Esophagus muscularis mucosa (tissue), 4 donors: Measurements from ENCODE around the gene FOXM1. TPM values are rescaled to one million over a fixed set of nuclear protein-coding genes. Genes with fewer than 3 reads are reported as not detected.

ENCODE experiments used
- DNase-seq: peaks from one replicate; pipeline ENCODE4 v3.0.0-alpha.2; 2017; ENCODE audit errors: extremely low spot score
- H3K27ac ChIP-seq, 4 donors: fragments of 200-600 bp; sonication (generic); replicated peaks in 1 of 4; 1 replicate in 3 of 4; 2 replicates in 1 of 4; pipeline ENCODE4 v1.5.1; 2016 to 2019; ENCODE audit warnings: mild to moderate bottlenecking in 1 of 4
- H3K27me3 ChIP-seq, 4 donors: fragments of 200-600 bp; sonication (generic); one replicate each; pipeline versions ENCODE4 v1.5.1 to v1.6.0; 2016 to 2019
- H3K36me3 ChIP-seq, 4 donors: fragments of 200-600 bp; sonication (generic); one replicate each; pipeline ENCODE4 v1.5.1; 2016 to 2019
- H3K4me1 ChIP-seq, 4 donors: fragments of 200-600 bp; sonication (generic); one replicate each; pipeline ENCODE4 v1.5.1; 2016 to 2019
- H3K4me3 ChIP-seq, 4 donors: fragments of 200-600 bp; sonication (generic); 1 replicate in 2 of 4; 2 replicates in 2 of 4; pipeline ENCODE4 v1.5.1; 2016 to 2019; ENCODE audit warnings: mild to moderate bottlenecking in 4 of 4, moderate library complexity in 1 of 4
- H3K9me3 ChIP-seq, 4 donors: fragments of 200-600 bp; sonication (generic); 1 replicate in 3 of 4; 2 replicates in 1 of 4; pipeline ENCODE4 v1.5.1; 2016 to 2019
- EP300 ChIP-seq: sonication (generic); formaldehyde crosslinking; IDR thresholded peaks from one replicate; pipeline ENCODE4 v1.6.1; 2017; ENCODE audit warnings: antibody characterized with exemption
- POLR2A ChIP-seq: fragments of 450-650 bp; IDR thresholded peaks from one replicate; pipeline ENCODE4 v1.6.1; 2017; ENCODE audit warnings: antibody characterized with exemption, moderate library complexity, mild to moderate bottlenecking, low read depth
- POLR2AphosphoS5 ChIP-seq, 2 donors: sonication (generic); formaldehyde crosslinking; IDR thresholded peaks; one replicate each; pipeline ENCODE4 v1.6.1; 2017; ENCODE audit warnings: antibody characterized with exemption in 2 of 2
- WGBS: methylation state at CpG from one replicate; pipeline ENCODE4 v1.1.5; 2018; 5-methylcytosine and 5-hydroxymethylcytosine counted together
- intact Hi-C: fragments of 100-400 bp; cut with DNase I; formaldehyde crosslinking; loops from one replicate; pipeline ENCODE4 v1.15.1; 2023
- total RNA-seq, 4 donors: library from RNA; depleted of rRNA; stranded (reverse); fragments of >200 nt; gene quantifications; one replicate each; pipeline versions ENCODE4 v1.1.0 to v1.2.1, GENCODE V29; 2016
- TF ChIP-seq, protein P1 (sequence below), 3 experiments: fragments of 200-600 bp in 2 of 3; fragments of 450-650 bp in 1 of 3; sonication (generic) in 2 of 3; IDR thresholded peaks; one replicate each; pipeline ENCODE4 v1.5.1; 2017 to 2019; ENCODE audit warnings: antibody characterized with exemption in 3 of 3, mild to moderate bottlenecking in 2 of 3, moderate library complexity in 1 of 3

The FOXM1 gene
- total RNA-seq, 4 donors from 2014 or later: under 0.01 to 1.4 (median 0.17) TPM; not detected in 1

DNA sequence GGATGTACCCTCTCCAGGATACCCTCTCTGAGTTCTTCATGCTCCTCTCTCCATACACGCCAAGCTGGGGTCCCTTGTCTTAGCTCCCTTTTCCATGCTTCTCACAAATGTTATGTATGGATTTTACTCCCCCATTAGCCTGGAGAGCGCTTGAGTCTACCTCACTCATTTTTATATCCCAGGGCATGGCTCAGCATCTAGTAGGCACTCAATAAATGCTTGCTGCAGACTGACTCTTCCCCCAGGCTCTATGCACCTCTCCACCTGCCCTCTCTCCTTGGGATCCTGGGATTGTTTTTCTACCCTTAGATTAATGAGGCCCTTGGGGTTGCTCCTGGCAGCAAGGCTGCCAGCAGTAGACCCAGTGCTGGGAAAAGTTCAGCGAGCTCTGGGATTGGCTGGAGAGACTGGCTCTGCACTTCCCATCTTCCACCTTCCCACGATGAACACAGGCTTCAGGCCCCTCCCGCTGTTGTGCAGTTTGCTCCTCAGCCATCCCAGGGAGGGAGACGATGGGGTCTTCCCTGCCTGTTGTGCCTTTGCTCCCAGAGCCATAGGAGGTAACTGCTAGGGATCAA lies 44.3 kb downstream of the FOXM1 start:
- Histone ChIP-seq H3K9me3 (no peaks in the 10 kb centered on the region), H3K27ac (no peak overlapping the region), H3K4me3 (no peak overlapping the region), H3K4me1 (peaks cover 5 to 24% (median 17%) of the 10 kb centered on the region in 4 donors), H3K36me3 (peaks cover 4 to 35% (median 32%) of the 10 kb centered on the region in 4 donors), H3K27me3 (peaks cover 0 to 24% (median 0%) of the 10 kb centered on the region in 4 donors)
- no peak for TF ChIP-seq EP300
- TF ChIP-seq POLR2A: no peak
- TF ChIP-seq POLR2AphosphoS5 (IDR thresholded peaks at IDR 0.05): no peak
- 72% methylated on average over 5 of the region's 6 CpGs for WGBS
- intact Hi-C loops: no loop called here
- DNase-seq: no peak

DNA sequence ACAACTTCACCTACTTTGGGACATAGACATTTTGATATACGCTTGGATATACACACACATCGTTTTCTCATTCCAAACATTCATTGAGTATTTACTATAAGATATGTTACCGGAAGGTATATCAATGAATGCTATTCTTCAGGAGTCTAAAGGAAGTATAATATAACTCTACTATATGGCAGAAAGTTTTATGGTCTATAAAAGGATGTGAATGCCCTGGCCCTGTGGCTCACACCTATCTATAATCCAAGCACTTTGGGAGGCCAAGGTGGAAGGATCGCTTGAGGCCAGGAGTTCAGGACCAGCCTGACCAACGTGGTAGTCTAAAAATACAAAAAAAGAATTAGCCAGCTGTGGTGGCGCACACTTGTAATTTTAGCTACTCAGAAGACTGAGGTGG lies 47.7 kb downstream of the FOXM1 start:
- intact Hi-C loops: no loop called here
- Histone ChIP-seq H3K36me3 (peaks cover 23 to 69% (median 65%) of the 10 kb centered on the region in 4 donors), H3K27me3 (peaks cover 0 to 7% (median 0%) of the 10 kb centered on the region in 4 donors), H3K4me1 (peaks cover 0 to 7% (median 4%) of the 10 kb centered on the region in 4 donors), H3K4me3 (no peak overlapping the region), H3K27ac (no peak overlapping the region), H3K9me3 (no peaks in the 10 kb centered on the region)
- no peak for DNase-seq
- TF ChIP-seq, protein P1, sequence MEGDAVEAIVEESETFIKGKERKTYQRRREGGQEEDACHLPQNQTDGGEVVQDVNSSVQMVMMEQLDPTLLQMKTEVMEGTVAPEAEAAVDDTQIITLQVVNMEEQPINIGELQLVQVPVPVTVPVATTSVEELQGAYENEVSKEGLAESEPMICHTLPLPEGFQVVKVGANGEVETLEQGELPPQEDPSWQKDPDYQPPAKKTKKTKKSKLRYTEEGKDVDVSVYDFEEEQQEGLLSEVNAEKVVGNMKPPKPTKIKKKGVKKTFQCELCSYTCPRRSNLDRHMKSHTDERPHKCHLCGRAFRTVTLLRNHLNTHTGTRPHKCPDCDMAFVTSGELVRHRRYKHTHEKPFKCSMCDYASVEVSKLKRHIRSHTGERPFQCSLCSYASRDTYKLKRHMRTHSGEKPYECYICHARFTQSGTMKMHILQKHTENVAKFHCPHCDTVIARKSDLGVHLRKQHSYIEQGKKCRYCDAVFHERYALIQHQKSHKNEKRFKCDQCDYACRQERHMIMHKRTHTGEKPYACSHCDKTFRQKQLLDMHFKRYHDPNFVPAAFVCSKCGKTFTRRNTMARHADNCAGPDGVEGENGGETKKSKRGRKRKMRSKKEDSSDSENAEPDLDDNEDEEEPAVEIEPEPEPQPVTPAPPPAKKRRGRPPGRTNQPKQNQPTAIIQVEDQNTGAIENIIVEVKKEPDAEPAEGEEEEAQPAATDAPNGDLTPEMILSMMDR (IDR thresholded peaks at IDR 0.05): no peak
- TF ChIP-seq POLR2AphosphoS5 (IDR thresholded peaks at IDR 0.05): no peak
- TF ChIP-seq POLR2A: no peak
- no peak for TF ChIP-seq EP300
- WGBS: 96% methylated on average over 6 of the region's 6 CpGs

DNA sequence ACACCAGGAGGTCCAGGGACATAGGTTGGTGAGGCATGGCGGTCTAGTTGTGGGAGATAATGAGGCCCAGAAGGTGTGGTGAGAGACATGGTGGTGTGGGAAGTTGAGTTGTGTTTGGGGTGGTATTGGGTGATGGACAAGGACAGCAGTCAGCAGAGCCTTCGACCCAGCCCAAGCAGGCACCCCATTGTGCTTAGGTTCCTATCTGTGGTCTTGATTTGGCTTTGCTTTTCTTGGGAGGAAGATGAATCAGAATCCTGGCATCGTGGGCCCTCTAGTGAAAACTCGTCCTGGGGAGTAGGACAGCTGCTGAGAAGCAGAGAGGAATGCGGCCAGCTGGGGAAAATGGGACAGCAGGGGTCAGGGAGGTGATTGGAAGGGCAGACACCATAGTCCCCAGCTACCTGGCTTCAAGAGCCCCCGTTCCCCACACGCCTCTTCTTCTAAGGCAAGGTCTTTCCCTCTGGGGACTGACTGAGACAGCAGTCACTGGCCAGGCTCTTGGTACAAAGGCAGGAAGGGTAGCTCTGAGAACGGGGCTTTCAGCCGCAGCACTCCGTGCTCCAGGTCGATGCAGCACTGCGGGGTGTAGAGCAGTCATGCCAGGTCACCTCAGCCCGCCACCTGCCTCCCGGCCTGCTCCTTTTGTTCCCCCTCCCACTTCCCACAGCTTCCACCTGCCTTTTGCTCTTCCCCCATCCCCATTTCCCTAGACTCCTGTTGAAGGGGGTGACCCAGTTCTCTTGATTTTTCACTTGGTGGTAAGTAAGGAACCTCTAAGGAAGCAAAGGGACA lies 50.1 kb downstream of the FOXM1 start:
- Histone ChIP-seq H3K27ac (no peak overlapping the region), H3K27me3 (no peaks in the 10 kb centered on the region), H3K4me3 (no peak overlapping the region), H3K9me3 (no peaks in the 10 kb centered on the region), H3K4me1 (no peaks in the 10 kb centered on the region), H3K36me3 (peaks cover 45 to 92% (median 87%) of the 10 kb centered on the region in 4 donors)
- intact Hi-C loops: no loop called here
- WGBS: 90% methylated on average over 14 of the region's 14 CpGs
- no peak for DNase-seq
- no peak for TF ChIP-seq EP300
- TF ChIP-seq, protein P1 (IDR thresholded peaks at IDR 0.05): no peak
- TF ChIP-seq POLR2A: no peak

DNA sequence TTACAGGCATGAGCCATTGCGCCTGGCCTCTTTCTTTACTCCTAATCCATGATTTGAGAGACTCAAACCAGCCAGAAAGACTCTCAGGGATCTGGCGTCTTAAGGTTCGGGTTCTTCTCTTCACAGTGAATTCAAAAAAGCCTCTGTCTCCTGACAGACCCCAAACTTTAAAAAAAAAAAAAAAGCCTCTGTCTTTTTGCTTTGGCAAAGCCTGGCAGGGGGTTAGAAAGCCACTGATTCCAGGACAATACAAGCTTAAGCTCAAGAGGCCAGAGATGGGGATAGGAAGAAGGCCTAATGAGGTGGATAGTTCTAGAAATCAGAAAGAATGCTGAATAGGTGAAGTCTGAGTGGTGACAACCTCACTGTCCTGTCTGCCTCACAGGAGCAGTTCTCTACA lies 50.9 kb downstream of the FOXM1 start:
- H3K27me3 ChIP-seq: no peaks in the 10 kb centered on the region
- peaks cover 54 to 100% (median 91%) of the 10 kb centered on the region in 4 donors for H3K36me3 ChIP-seq
- H3K27ac ChIP-seq: no peak overlapping the region
- no peaks in the 10 kb centered on the region for H3K9me3 ChIP-seq
- no peak for DNase-seq
- no peak for TF ChIP-seq POLR2A
- TF ChIP-seq POLR2AphosphoS5 (IDR thresholded peaks at IDR 0.05): no peak
- TF ChIP-seq EP300: no peak
- TF ChIP-seq, protein P1 (IDR thresholded peaks at IDR 0.05): no peak
- no peak overlapping the region for H3K4me3 ChIP-seq
- WGBS: 89% methylated on average over 3 of the region's 3 CpGs
- intact Hi-C loops: no loop called here
- H3K4me1 ChIP-seq: no peaks in the 10 kb centered on the region

DNA sequence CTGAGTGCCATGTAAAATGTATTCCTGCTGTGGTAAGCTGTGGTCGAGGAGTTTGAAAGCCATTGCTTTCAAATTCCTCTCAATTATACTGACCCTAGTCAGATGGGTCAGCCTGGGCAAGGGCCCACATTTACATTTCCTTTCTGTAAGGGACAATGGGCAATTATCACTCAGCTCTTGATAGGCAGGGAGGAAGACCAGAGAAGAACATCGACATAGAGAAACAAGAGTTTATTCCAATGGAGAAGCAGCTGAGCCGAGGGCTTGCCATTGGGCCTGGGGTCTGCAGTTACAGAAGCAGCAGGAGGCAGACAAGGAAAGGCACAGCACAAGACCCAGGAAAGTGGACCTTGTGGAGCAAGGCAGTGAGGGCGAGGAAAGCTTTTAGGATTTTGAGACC lies 51.8 kb downstream of the FOXM1 start:
- Histone ChIP-seq H3K36me3 (peaks cover 60 to 100% (median 92%) of the 10 kb centered on the region in 4 donors), H3K27me3 (no peaks in the 10 kb centered on the region), H3K4me3 (no peak overlapping the region), H3K9me3 (no peaks in the 10 kb centered on the region), H3K4me1 (no peaks in the 10 kb centered on the region), H3K27ac (no peak overlapping the region)
- no peak for DNase-seq
- no peak for TF ChIP-seq POLR2AphosphoS5 (IDR thresholded peaks at IDR 0.05)
- TF ChIP-seq POLR2A: no peak
- TF ChIP-seq EP300: no peak
- WGBS: 84% methylated on average over 4 of the region's 4 CpGs
- intact Hi-C loops: no loop called here
